Neural cell (in vitro differentiated cells): ENCODE measurements around the gene SNPH. TPM values are rescaled to one million over a fixed set of nuclear protein-coding genes. Genes with fewer than 3 reads are reported as not detected.

Experiments used
- H2AFZ ChIP-seq: fragments of 200-600, 300-800 bp; sonication (generic), shearing (Covaris generic); 2 replicates; pipeline ENCODE4 v1.6.0; 2014; ENCODE audit warnings: low read depth, mild to moderate bottlenecking, antibody characterized with exemption, low read length, moderate library complexity
- H3F3A ChIP-seq: fragments of 200-600 bp; shearing (Covaris generic); 2 replicates; pipeline ENCODE4 v1.6.1; 2016; ENCODE audit warnings: mild to moderate bottlenecking, moderate library complexity, mixed read lengths, antibody characterized with exemption, low read length; ENCODE audit not compliant: insufficient read depth, poor library complexity, severe bottlenecking
- H3K27ac ChIP-seq: fragments of 200-600, 300-800 bp; sonication (generic), shearing (Covaris generic); 2 replicates; pipeline ENCODE4 v1.5.1; 2014; ENCODE audit warnings: mild to moderate bottlenecking, low read length, moderate library complexity
- H3K27me3 ChIP-seq: fragments of 300-800, 200-600 bp; sonication (generic), shearing (Covaris generic); 2 replicates; pipeline ENCODE4 v1.6.0; 2014; ENCODE audit warnings: mild to moderate bottlenecking, low read depth, low read length, moderate library complexity; ENCODE audit not compliant: insufficient read depth
- H3K36me3 ChIP-seq: fragments of 300-800, 200-600 bp; sonication (generic), shearing (Covaris generic); 2 replicates; pipeline ENCODE4 v1.5.1; 2014; ENCODE audit warnings: mild to moderate bottlenecking, antibody characterized with exemption, low read length, moderate library complexity; ENCODE audit not compliant: insufficient read depth
- H3K4me2 ChIP-seq: fragments of 300-800, 200-600 bp; sonication (generic), shearing (Covaris generic); 2 replicates; pipeline ENCODE4 v1.6.0; 2014; ENCODE audit warnings: mild to moderate bottlenecking, low read length
- H3K4me3 ChIP-seq: fragments of 300-800, 200-600 bp; sonication (generic), shearing (Covaris generic); 2 replicates; pipeline ENCODE4 v1.5.1; 2014; ENCODE audit warnings: mild to moderate bottlenecking, low read length, moderate library complexity
- H3K79me2 ChIP-seq: fragments of 200-600 bp; shearing (Covaris generic); replicated peaks from 2 replicates; pipeline ENCODE4 v1.6.0; 2014; ENCODE audit warnings: mild to moderate bottlenecking, low read length, moderate library complexity; ENCODE audit not compliant: insufficient read depth
- H3K9ac ChIP-seq: fragments of 300-800, 200-600 bp; sonication (generic), shearing (Covaris generic); 2 replicates; pipeline ENCODE4 v1.6.1; 2016; ENCODE audit warnings: mild to moderate bottlenecking, low read length, mixed read lengths
- H3K9me2 ChIP-seq: fragments of 200-600 bp; shearing (Covaris generic); 2 replicates; pipeline ENCODE4 v1.6.1; 2016; ENCODE audit warnings: mild to moderate bottlenecking, low read length, mixed read lengths; ENCODE audit not compliant: insufficient read depth
- H3K9me3 ChIP-seq: fragments of 200-600, 300-800 bp; sonication (generic), shearing (Covaris generic); 2 replicates; pipeline ENCODE4 v1.6.1; 2016; ENCODE audit warnings: mild to moderate bottlenecking, mixed run types, low read length, moderate library complexity, mixed read lengths
- H4K20me1 ChIP-seq: fragments of 200-600 bp; shearing (Covaris generic); 2 replicates; pipeline ENCODE4 v1.6.1; 2016; ENCODE audit warnings: mild to moderate bottlenecking, mixed run types; ENCODE audit not compliant: insufficient read depth
- CTCF ChIP-seq: fragments of 450-650 bp; IDR thresholded peaks from 2 replicates; pipeline ENCODE4 v1.5.1; 2014; ENCODE audit warnings: antibody characterized with exemption, mild to moderate bottlenecking, moderate library complexity; ENCODE audit not compliant: poor library complexity, severe bottlenecking
- EP300 ChIP-seq: fragments of 450-650 bp; conservative IDR thresholded peaks from 2 replicates; pipeline ENCODE4 v1.6.1; 2014; ENCODE audit warnings: antibody characterized with exemption, mild to moderate bottlenecking, moderate library complexity; ENCODE audit not compliant: poor library complexity, severe bottlenecking
- EZH2 ChIP-seq: fragments of 200-600, 300-800 bp; shearing (Covaris generic), sonication (generic); IDR thresholded peaks from 2 replicates; pipeline ENCODE4 v1.6.1; 2014; ENCODE audit warnings: antibody characterized with exemption, low read length, borderline replicate concordance, mild to moderate bottlenecking; ENCODE audit not compliant: insufficient read depth, poor library complexity, severe bottlenecking
- MXI1 ChIP-seq: fragments of 450-650 bp; conservative IDR thresholded peaks from 2 replicates; pipeline ENCODE4 v1.6.1; 2014; ENCODE audit warnings: antibody characterized with exemption, mild to moderate bottlenecking; ENCODE audit not compliant: poor library complexity, severe bottlenecking
- POLR2AphosphoS5 ChIP-seq: IDR thresholded peaks from 2 replicates; pipeline ENCODE4 v1.6.1; 2012
- RAD21 ChIP-seq: fragments of 450-650 bp; conservative IDR thresholded peaks from 2 replicates; pipeline ENCODE4 v1.6.1; 2014; ENCODE audit warnings: antibody characterized with exemption, mild to moderate bottlenecking, moderate library complexity
- SMC3 ChIP-seq: fragments of 450-650 bp; conservative IDR thresholded peaks from 2 replicates; pipeline ENCODE4 v1.6.1; 2014; ENCODE audit warnings: antibody characterized with exemption, mild to moderate bottlenecking, moderate library complexity; ENCODE audit not compliant: poor library complexity
- TAF1 ChIP-seq: IDR thresholded peaks from 2 replicates; pipeline ENCODE4 v1.6.1; 2012; ENCODE audit warnings: low read depth
- polyA plus RNA-seq: library from polyadenylated mRNA; depleted of rRNA; stranded (reverse); fragments of >200 nt; gene quantifications from 2 replicates; pipeline ENCODE4 v1.2.3, GENCODE V29; 2014
- TF ChIP-seq, protein P1 (sequence below): IDR thresholded peaks from 2 replicates; pipeline ENCODE4 v1.6.1; 2012; ENCODE audit warnings: borderline replicate concordance

The SNPH gene
- polyA plus RNA-seq, 1 donor from 2014 or later = 25.6 TPM

DNA sequence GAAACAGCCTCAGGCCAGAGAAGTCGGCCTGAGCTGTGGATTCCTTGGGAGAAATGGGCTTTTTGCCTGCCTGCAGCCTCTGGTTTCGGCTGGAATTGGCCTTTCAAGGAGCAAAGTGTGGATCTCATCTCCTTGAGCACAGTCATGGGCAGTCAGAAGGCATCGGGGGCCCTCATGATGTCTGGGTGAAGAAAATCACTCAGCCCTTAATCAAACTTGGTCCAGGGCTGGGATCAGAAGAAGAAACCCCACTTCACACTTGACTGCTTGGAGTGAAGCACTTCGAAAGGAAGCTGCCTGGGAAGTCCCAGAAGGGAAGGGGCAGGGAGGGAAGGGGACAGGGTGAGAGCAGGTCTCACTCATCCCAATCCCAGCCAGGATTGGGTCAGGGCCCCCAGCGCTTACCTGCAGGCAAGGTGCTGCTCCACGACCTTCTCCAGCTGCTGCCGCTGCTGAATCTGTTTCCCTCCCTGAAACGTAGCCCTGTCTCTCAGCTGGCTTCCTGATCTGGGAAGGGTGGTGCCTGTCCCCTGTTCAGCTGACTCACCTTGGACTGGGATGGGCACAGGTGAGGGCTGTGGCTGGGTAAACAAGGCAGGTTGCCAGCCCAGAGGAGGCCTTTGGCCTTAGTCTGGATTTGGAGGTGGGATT, 62.7 kb downstream of the SNPH start, which contains the start of gene SDCBP2:
TSS of gene SDCBP2 (minus strand) at position 460 of the 651 bp plus-strand sequence. CDS start 8,723 bp downstream, outside the sequence.
- Histone ChIP-seq H3K27me3 (no peaks in the 10 kb centered on the region), H3F3A (no peaks in the 10 kb centered on the region), H3K79me2 (peaks cover 22% of the 10 kb centered on the region), H2AFZ (no peak within 1 kb of the TSS), H3K9ac (no peak within 1 kb of the TSS), H3K4me2 (no peak within 1 kb of the TSS), H3K9me3 (no peaks in the 10 kb centered on the region), H3K4me3 (no peak within 1 kb of the TSS), H3K9me2 (no peaks in the 10 kb centered on the region), H3K36me3 (no peaks in the 10 kb centered on the region), H3K27ac (no peak within 1 kb of the TSS), H4K20me1 (no peaks in the 10 kb centered on the region)
- TF ChIP-seq CTCF = no peak
- no peak for TF ChIP-seq SMC3
- no peak for TF ChIP-seq TAF1
- no peak for TF ChIP-seq EP300
- TF ChIP-seq, protein P1, sequence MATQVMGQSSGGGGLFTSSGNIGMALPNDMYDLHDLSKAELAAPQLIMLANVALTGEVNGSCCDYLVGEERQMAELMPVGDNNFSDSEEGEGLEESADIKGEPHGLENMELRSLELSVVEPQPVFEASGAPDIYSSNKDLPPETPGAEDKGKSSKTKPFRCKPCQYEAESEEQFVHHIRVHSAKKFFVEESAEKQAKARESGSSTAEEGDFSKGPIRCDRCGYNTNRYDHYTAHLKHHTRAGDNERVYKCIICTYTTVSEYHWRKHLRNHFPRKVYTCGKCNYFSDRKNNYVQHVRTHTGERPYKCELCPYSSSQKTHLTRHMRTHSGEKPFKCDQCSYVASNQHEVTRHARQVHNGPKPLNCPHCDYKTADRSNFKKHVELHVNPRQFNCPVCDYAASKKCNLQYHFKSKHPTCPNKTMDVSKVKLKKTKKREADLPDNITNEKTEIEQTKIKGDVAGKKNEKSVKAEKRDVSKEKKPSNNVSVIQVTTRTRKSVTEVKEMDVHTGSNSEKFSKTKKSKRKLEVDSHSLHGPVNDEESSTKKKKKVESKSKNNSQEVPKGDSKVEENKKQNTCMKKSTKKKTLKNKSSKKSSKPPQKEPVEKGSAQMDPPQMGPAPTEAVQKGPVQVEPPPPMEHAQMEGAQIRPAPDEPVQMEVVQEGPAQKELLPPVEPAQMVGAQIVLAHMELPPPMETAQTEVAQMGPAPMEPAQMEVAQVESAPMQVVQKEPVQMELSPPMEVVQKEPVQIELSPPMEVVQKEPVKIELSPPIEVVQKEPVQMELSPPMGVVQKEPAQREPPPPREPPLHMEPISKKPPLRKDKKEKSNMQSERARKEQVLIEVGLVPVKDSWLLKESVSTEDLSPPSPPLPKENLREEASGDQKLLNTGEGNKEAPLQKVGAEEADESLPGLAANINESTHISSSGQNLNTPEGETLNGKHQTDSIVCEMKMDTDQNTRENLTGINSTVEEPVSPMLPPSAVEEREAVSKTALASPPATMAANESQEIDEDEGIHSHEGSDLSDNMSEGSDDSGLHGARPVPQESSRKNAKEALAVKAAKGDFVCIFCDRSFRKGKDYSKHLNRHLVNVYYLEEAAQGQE = no peak
- no peak for TF ChIP-seq MXI1

DNA sequence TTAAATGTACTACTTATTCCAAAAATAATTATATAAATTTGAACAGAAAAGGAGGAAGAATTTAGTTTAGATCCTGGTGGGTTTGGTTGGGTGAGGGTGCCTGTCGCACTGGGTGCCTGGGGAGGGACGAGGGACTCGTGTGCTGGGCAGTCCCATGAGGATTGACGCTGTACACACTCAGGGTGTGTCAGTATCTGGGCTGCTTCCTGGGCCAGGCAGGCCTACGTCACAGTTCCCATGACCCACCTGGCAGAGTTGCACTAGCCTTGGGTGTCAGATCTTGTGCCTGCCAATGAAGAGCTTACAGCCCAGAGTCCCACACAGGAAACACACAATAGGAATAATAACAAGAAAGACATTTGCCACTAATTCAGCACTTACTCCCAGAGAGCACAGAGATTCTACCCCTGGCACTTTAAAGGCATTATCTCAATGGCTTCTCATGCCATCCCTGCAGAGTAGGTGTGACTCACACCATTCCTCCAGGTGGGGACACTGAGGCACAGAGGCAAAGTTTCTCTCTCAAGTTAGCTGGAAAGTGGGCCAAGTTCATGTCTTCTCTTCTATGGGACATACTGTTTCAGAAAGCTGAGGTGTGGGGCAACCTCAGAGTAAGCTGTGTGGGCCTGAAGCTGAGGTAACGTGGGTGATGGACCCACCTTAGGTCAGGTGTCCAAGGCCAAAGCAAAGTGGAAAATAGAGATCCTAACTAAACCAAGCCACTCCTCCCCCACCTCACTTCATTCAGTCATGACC, 64.2 kb downstream of the SNPH start:
- H3K27me3 ChIP-seq = no peaks in the 10 kb centered on the region
- no peaks in the 10 kb centered on the region for H3K36me3 ChIP-seq
- H3K27ac ChIP-seq = no peak overlapping the region
- H3K9me3 ChIP-seq = no peaks in the 10 kb centered on the region
- no peaks in the 10 kb centered on the region for H4K20me1 ChIP-seq
- H3K9ac ChIP-seq = no peak overlapping the region
- H3K4me3 ChIP-seq = no peak overlapping the region
- TF ChIP-seq SMC3 (no peak), POLR2AphosphoS5 (no peak), EZH2 (no peak), MXI1 (no peak), TAF1 (no peak), CTCF (no peak), RAD21 (no peak), EP300 (no peak)
- TF ChIP-seq, protein P1 = no peak
- H3K4me2 ChIP-seq = no peak overlapping the region
- no peak overlapping the region for H2AFZ ChIP-seq
- H3K79me2 ChIP-seq = peaks cover 22% of the 10 kb centered on the region
- no peaks in the 10 kb centered on the region for H3F3A ChIP-seq
- H3K9me2 ChIP-seq = no peaks in the 10 kb centered on the region
